Caco-2 (cell line): ENCODE measurements around the gene FAM156A. TPM values are rescaled to one million over a fixed set of nuclear protein-coding genes. Genes with fewer than 3 reads are reported as not detected.
"Not testable (repeated sequence)": the region's sequence is repeated elsewhere in the genome, so short reads cannot be mapped to it uniquely, and the experiment has no call there.

ENCODE experiments used
- BruUV-seq: library from RNA; stranded (reverse); fragments of 400-500 nt; replicated peaks from 2 replicates; lab custom pipeline; 2021; lab: Mats Ljungman, UMichigan
- CTCF ChIA-PET: fragments of 300-600 bp; sonication (Branson Sonifier 250); formaldehyde crosslinking; loops from one replicate; lab custom pipeline; 2022; ENCODE audit warnings: antibody characterized with exemption; lab: Charles Lee
- POLR2A ChIA-PET: fragments of 300-600 bp; sonication (Branson Sonifier 250); formaldehyde crosslinking; loops from one replicate; lab custom pipeline; 2022; ENCODE audit warnings: antibody characterized with exemption; lab: Charles Lee
- DNase-seq, 2 experiments: peaks; one replicate each; pipeline versions ENCODE4 v3.0.0 to v3.0.0-alpha.2; 2020 to 2022
- H3K27me3 ChIP-seq: replicated peaks from 2 replicates; pipeline ENCODE4 v1.6.0; 2011; ENCODE audit warnings: low read length; ENCODE audit not compliant: control insufficient read depth, insufficient read depth
- H3K36me3 ChIP-seq: 2 replicates; pipeline ENCODE4 v1.5.1; 2011; ENCODE audit warnings: low read length; ENCODE audit not compliant: control insufficient read depth, insufficient read depth
- H3K4me1 ChIP-seq: fragments of 250-450 bp; sonication (Bioruptor Pico); 2 replicates; pipeline ENCODE4 v1.5.1; 2020; ENCODE audit warnings: mild to moderate bottlenecking
- H3K4me3 ChIP-seq: 2 replicates; pipeline ENCODE4 v1.5.1; 2011; ENCODE audit warnings: low read depth, mild to moderate bottlenecking, control low read depth, low read length
- H3K9me3 ChIP-seq: fragments of 250-450 bp; sonication (Bioruptor Pico); 2 replicates; pipeline ENCODE4 v1.5.1; 2020; ENCODE audit warnings: mild to moderate bottlenecking, moderate library complexity
- H3K27ac Mint-ChIP-seq: one replicate; pipeline ENCODE4 v1.8.0; 2022; ENCODE audit warnings: mixed read lengths; ENCODE audit not compliant: unreplicated experiment
- H3K27me3 Mint-ChIP-seq: one replicate; pipeline ENCODE4 v1.8.0; 2022; ENCODE audit warnings: mixed read lengths; ENCODE audit not compliant: insufficient read depth, unreplicated experiment
- H3K36me3 Mint-ChIP-seq: one replicate; pipeline ENCODE4 v1.8.0; 2022; ENCODE audit warnings: mild to moderate bottlenecking, mixed read lengths; ENCODE audit not compliant: insufficient read depth, unreplicated experiment
- H3K4me1 Mint-ChIP-seq: one replicate; pipeline ENCODE4 v1.8.0; 2022; ENCODE audit warnings: low read depth, mixed read lengths; ENCODE audit not compliant: unreplicated experiment
- H3K4me3 Mint-ChIP-seq: one replicate; pipeline ENCODE4 v1.8.0; 2022; ENCODE audit warnings: mild to moderate bottlenecking, moderate library complexity, mixed read lengths; ENCODE audit not compliant: unreplicated experiment
- H3K9me3 Mint-ChIP-seq: one replicate; pipeline ENCODE4 v1.8.0; 2022; ENCODE audit warnings: mixed read lengths; ENCODE audit not compliant: unreplicated experiment
- intact Hi-C: fragments of 100-400 bp; cut with micrococcal nuclease; formaldehyde crosslinking; loops from one replicate; pipeline ENCODE4 v1.10.0; 2022; ENCODE audit not compliant: unreplicated experiment
- total RNA-seq: library from RNA; stranded (reverse); gene quantifications from 2 replicates; pipeline ENCODE4 v1.2.3, GENCODE V29; 2022

FAM156A gene
- total RNA-seq, 1 experiment from 2014 or later: 37.0 TPM

GRCh38 chrX:52909313-52909969, 48.9 kb downstream of the FAM156A start:
- H3K27me3 Mint-ChIP-seq, H3K4me1 ChIP-seq, H3K4me3 Mint-ChIP-seq, CTCF ChIA-PET, intact Hi-C loops, H3K9me3 ChIP-seq, H3K36me3 ChIP-seq, H3K9me3 Mint-ChIP-seq, POLR2A ChIA-PET, H3K27me3 ChIP-seq, H3K4me1 Mint-ChIP-seq, H3K27ac Mint-ChIP-seq, BruUV-seq, DNase-seq, H3K4me3 ChIP-seq, H3K36me3 Mint-ChIP-seq: not testable (repeated sequence)

DNA sequence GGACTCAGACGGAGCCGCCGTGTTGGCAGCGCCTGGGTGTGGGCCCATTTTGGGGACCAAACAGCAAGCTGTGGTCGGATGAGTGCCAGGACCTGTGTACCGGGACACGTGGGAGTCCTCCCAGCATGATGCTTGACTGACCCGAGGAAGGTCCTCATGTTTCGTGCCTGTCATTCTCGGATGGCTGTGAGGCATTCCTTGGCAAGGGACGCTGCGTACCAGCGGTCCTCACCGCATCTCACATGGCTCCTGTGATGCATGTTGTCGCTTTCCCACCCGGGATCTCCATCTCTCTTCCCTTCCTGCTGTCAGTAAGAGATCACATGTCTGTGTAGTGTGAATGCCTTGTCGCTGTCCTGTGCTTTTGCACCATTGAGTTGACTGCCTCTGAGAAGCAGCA, 50.4 kb downstream of the FAM156A start:
- BruUV-seq, H3K27me3 ChIP-seq, H3K36me3 ChIP-seq, H3K27me3 Mint-ChIP-seq, POLR2A ChIA-PET, DNase-seq, H3K4me3 ChIP-seq, CTCF ChIA-PET, intact Hi-C loops, H3K9me3 Mint-ChIP-seq, H3K27ac Mint-ChIP-seq, H3K4me1 ChIP-seq, H3K36me3 Mint-ChIP-seq, H3K4me3 Mint-ChIP-seq, H3K9me3 ChIP-seq, H3K4me1 Mint-ChIP-seq: not testable (repeated sequence)

- H3K4me1 ChIP-seq, H3K27ac Mint-ChIP-seq, POLR2A ChIA-PET, H3K4me3 ChIP-seq, H3K9me3 ChIP-seq, H3K4me1 Mint-ChIP-seq, H3K4me3 Mint-ChIP-seq, H3K27me3 Mint-ChIP-seq, intact Hi-C loops, DNase-seq, H3K36me3 ChIP-seq, CTCF ChIA-PET, H3K27me3 ChIP-seq, H3K36me3 Mint-ChIP-seq, H3K9me3 Mint-ChIP-seq, BruUV-seq: not testable (repeated sequence)
Observed at GRCh38 chrX:52907137-52907536, 51.2 kb downstream of the FAM156A start.

- H3K9me3 Mint-ChIP-seq, H3K4me1 ChIP-seq, H3K27ac Mint-ChIP-seq, H3K9me3 ChIP-seq, H3K36me3 ChIP-seq, POLR2A ChIA-PET, H3K4me1 Mint-ChIP-seq, DNase-seq, H3K4me3 ChIP-seq, H3K4me3 Mint-ChIP-seq, CTCF ChIA-PET, H3K27me3 ChIP-seq, BruUV-seq, intact Hi-C loops, H3K36me3 Mint-ChIP-seq, H3K27me3 Mint-ChIP-seq: not testable (repeated sequence)
Observed at GRCh38 chrX:52906072-52906471, 52.2 kb downstream of the FAM156A start.

DNA sequence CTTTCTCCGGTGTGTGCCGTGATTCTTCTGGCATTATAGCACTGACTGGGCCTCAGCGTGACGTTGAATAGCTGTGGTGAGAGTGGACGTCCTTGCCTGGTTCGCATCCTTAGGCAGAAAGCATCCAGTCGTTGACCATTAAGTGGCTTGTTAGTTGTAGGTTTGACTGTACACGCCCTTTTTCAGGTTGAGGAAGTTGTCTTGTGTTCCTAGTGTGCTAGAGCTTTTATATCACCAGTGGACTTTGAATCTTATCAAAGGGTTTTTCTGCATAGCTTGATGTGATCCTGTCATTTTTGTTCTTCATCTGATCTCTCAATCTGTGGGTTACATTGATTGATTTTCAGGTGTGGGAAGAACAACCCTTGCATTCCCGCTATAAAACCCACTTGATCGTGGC, 52.8 kb downstream of the FAM156A start:
- H3K4me1 ChIP-seq, H3K36me3 ChIP-seq, intact Hi-C loops, H3K4me3 Mint-ChIP-seq, H3K36me3 Mint-ChIP-seq, H3K9me3 ChIP-seq, H3K27ac Mint-ChIP-seq, H3K27me3 ChIP-seq, DNase-seq, H3K27me3 Mint-ChIP-seq, CTCF ChIA-PET, H3K4me1 Mint-ChIP-seq, H3K4me3 ChIP-seq, BruUV-seq, POLR2A ChIA-PET, H3K9me3 Mint-ChIP-seq: not testable (repeated sequence)

Other genes starting within 250 kb of the FAM156A start
- gene SSX2B, start 207.3 kb downstream of the FAM156A start, total RNA-seq: not detected in 2 replicates
- gene SPANXN5, start 161.1 kb downstream of the FAM156A start, total RNA-seq: not detected in 2 replicates
- not detected in 2 replicates for gene XAGE5, start 147.2 kb downstream of the FAM156A start, total RNA-seq
- 3.9 and 11.6 TPM in 2 replicates for gene XAGE3, start 90.4 kb downstream of the FAM156A start, total RNA-seq
- 18.0 and 21.5 TPM in 2 replicates for gene FAM156B, start 61.2 kb downstream of the FAM156A start, total RNA-seq
- gene GPR173, start 90.3 kb upstream of the FAM156A start, total RNA-seq: 0.18 and 0.26 TPM in 2 replicates
- gene TSPYL2, start 123.8 kb upstream of the FAM156A start, total RNA-seq: 30.9 and 33.4 TPM in 2 replicates
- 13.2 and 15.0 TPM in 2 replicates for gene KANTR, start 135.6 kb upstream of the FAM156A start, total RNA-seq